Hair follicle dermal papilla cell (primary cell): ENCODE data around the gene ZNF417. TPM values are rescaled to one million over a fixed set of nuclear protein-coding genes. Genes with fewer than 3 reads are reported as not detected.

Experiments used
- total RNA-seq: library from RNA; depleted of rRNA; stranded (reverse); fragments of >200 nt; gene quantifications from 2 replicates; pipeline ENCODE4 v1.2.3, GENCODE V29; 2012

ZNF417 gene
- total RNA-seq, result 17.0 and 21.9 TPM in 2 replicates

DNA sequence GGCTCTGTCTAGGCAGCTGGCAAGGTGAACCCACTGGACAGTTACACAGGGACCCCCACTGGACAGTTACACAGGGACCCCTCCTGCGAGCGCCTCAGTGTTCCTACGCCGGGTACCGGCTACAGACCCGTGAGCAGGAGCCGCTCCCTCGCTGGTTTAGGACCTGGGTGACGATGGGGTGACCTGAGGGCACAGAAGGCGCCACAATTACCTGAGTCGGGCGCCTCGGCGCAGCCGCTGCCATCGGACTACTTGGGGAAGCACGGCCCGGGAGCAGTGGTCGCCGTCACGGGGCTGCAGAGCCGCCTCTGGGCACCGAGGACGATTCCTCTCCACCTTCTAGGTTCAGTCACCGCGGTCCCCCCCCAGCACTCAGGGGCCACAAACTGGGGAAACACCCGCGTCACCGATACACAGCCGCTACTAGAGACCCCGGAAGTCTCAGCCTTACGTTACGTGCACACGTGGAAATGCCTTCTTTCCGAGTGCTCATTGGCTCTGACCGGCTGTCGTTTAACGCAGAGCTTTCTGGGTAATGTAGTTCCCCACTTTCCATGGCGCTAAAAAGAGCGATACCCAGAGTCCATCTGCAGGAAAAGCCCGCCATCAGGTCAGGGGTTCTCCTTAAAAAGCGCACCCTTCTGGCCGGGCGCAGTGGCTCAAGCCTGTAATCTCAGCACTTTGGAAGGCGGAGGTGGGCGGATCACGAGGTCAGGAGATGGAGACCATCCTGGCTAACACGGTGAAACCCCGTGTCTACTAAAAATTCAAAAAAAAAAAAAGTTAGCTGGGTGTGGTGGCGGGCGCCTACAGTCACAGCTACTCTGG lies at the start of gene ZNF417:
ZNF417 (minus strand) TSS at position 425 of the 828 bp plus-strand sequence; CDS start at position 244, 181 bp downstream.

DNA sequence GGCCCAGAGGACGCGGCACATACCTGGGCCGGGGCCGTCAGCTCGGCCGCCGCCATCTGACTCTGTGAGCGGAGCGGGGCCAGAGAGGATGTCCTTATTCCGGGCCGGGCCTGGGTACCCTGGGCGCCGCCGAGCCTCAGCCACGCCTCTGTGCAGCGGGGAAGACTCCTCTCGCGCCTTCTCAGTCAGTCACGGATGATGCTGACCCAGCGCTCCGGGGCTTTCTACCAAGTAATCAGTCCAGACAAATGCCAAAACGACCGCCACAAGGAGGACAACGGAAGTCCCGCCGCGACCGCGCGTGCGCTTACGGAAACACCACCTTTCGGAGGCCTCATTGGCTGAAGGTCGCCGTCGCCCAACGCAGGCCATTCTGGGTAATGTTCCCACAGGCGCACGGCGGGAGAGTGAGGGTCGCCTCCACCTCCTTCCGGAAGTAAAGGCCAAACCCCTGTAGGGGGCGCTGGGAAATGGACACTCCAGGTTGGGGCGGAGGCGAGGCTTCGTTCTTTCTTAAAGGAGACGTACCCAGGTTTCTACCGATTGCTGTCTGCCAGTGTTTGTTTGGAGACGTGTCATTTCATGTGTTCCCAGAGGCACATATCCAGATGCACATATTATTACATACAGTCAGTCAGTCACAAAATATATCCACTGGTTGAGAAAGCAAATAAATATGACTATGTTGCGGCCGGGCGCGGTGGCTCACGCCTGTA lies 31.2 kb upstream of the ZNF417 start, which contains the start of gene ZNF256:
ZNF256 (minus strand) TSS at position 288 of the 716 bp plus-strand sequence; CDS start at position 56, 232 bp downstream.

GRCh38 chr19:57934820-57935665 lies 18.7 kb upstream of the ZNF417 start, which contains the start of gene ZNF418:
Gene ZNF418 (minus strand): TSS chr19:57935402. CDS start chr19:57933822, 1,580 bp downstream.

GRCh38 chr19:57888560-57889231 lies 27.7 kb downstream of the ZNF417 start, which contains the start of gene ZNF814:
Gene ZNF814 (minus strand): TSS chr19:57889037. CDS start chr19:57888802, 235 bp downstream.

Other genes starting within 250 kb of the ZNF417 start
- gene ZSCAN4, start 247.7 kb downstream of the ZNF417 start, total RNA-seq, result not detected in 2 replicates
- gene ZNF551, start 234.6 kb downstream of the ZNF417 start, total RNA-seq, result 12.6 and 13.6 TPM in 2 replicates
- 6.0 and 7.6 TPM in 2 replicates for gene ZNF154, start 207.4 kb downstream of the ZNF417 start, total RNA-seq
- 9.6 and 10.1 TPM in 2 replicates for gene ZNF671, start 189.0 kb downstream of the ZNF417 start, total RNA-seq
- gene ZNF776, start 169.8 kb downstream of the ZNF417 start, total RNA-seq, result 16.0 and 19.5 TPM in 2 replicates
- 15.3 and 17.0 TPM in 2 replicates for gene ZNF586, start 146.9 kb downstream of the ZNF417 start, total RNA-seq
- gene ZNF552, start 101.7 kb downstream of the ZNF417 start, total RNA-seq, result 4.5 and 6.0 TPM in 2 replicates
- 25.1 and 29.4 TPM in 2 replicates for gene ZNF587B, start 86.3 kb downstream of the ZNF417 start, total RNA-seq
- gene ZNF587, start 66.7 kb downstream of the ZNF417 start, total RNA-seq, result 34.4 and 52.9 TPM in 2 replicates
- gene ZNF814, start 27.6 kb downstream of the ZNF417 start, total RNA-seq, result 9.1 and 13.6 TPM in 2 replicates
- 3.9 and 6.3 TPM in 2 replicates for gene ZNF418, start 18.8 kb upstream of the ZNF417 start, total RNA-seq
- 5.3 and 7.5 TPM in 2 replicates for gene ZNF256, start 31.1 kb upstream of the ZNF417 start, total RNA-seq
- not detected in 2 replicates for gene C19orf18, start 57.9 kb upstream of the ZNF417 start, total RNA-seq
- gene ZNF606, start 86.2 kb upstream of the ZNF417 start, total RNA-seq, result 19.5 and 25.9 TPM in 2 replicates
- gene ZSCAN1, start 117.4 kb upstream of the ZNF417 start, total RNA-seq, result not detected in 2 replicates
- gene ZNF135, start 142.7 kb upstream of the ZNF417 start, total RNA-seq, result 7.3 and 8.0 TPM in 2 replicates
- 59.3 and 61.7 TPM in 2 replicates for gene ZSCAN18, start 181.6 kb upstream of the ZNF417 start, total RNA-seq
- 18.7 and 21.6 TPM in 2 replicates for gene ZNF329, start 234.2 kb upstream of the ZNF417 start, total RNA-seq